Measurements from ENCODE around the gene NOS1AP.

The NOS1AP gene

DNA sequence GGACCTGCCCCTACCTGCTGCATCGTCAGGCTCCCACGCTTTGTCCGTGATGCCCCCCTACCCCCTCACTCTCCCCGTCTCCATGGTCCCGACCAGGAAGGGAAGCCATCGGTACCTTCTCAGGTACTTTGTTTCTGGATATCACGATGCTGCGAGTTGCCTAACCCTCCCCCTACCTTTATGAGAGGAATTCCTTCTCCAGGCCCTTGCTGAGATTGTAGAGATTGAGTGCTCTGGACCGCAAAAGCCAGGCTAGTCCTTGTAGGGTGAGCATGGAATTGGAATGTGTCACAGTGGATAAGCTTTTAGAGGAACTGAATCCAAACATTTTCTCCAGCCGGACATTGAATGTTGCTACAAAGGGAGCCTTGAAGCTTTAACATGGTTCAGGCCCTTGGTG lies 298.3 kb downstream of the NOS1AP start:
- DNase-seq (ENCODE audit: low read depth), result no peak

DNA sequence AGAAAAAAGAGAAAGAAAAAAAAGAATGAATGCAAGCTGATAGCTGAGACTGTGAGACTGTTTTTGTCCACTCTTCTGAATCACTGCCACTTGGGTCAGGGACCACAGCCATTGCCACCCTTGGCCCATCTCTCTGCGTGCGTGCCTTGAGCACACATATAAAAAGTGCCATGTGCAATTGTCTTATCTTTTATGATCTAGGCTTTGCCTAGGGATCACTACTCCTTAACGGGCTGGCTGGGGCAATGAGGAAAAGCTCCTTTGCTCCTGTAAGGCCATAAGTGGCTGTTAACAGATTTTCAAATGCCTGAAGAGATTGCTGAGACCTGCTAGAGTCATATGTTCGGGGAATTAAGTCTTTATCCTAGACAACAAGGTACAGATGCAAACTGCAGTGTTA lies 299.0 kb downstream of the NOS1AP start:
- DNase-seq (ENCODE audit: low read depth), result no peak

DNA sequence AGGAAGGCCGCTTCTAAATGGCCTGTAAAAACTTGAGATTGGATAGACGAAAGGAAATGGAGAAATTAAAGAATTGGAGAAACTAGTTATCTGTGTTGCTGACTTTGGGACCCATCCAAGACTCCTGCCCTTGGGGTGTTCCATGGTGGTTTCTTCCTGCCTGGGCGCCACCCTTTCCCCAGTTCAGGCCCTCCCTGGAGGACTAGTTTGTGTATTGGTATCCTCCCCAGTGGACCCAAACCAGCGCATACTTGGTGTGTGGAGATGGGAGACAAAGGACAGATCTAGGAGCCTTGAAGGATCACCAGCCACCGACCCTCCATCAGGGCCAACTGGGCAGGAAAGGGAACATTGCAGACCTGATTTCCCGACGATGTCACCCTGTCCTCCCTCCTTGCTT lies 300.1 kb downstream of the NOS1AP start:
- DNase-seq (ENCODE audit: low read depth), result no peak

DNA sequence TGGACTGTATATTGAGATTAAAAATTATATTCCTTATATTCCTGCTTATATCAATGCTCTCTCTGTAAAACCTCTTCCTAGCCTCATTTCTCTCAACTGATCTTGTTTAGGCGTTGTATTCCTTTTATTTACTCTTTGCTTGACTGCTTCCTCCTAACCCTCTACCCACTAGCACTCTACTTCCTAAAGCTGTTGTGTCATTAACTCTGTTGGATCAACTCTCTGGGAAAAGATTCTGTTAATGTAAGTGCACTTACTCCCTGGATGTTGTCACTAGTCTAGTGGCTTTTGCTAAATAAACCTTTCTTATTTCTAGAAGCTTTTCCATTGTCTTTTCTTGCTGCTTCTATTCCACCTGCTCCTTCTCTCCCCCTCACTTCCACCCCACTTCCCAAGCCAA lies 300.7 kb downstream of the NOS1AP start:
- DNase-seq (ENCODE audit: low read depth), result no peak

GRCh38 chr1:162370721-162371120 lies 301.2 kb downstream of the NOS1AP start:
- DNase-seq (ENCODE audit: low read depth), result no peak

- no peak for DNase-seq (ENCODE audit: low read depth)
These were observed 302.1 kb downstream of the NOS1AP start for GRCh38 chr1:162371611-162372010.

- DNase-seq (ENCODE audit: low read depth), result no peak
These were observed 302.9 kb downstream of the NOS1AP start for GRCh38 chr1:162372159-162373071.

- DNase-seq (ENCODE audit: low read depth), result no peak
These were observed 303.6 kb downstream of the NOS1AP start for GRCh38 chr1:162373072-162373427.

DNA sequence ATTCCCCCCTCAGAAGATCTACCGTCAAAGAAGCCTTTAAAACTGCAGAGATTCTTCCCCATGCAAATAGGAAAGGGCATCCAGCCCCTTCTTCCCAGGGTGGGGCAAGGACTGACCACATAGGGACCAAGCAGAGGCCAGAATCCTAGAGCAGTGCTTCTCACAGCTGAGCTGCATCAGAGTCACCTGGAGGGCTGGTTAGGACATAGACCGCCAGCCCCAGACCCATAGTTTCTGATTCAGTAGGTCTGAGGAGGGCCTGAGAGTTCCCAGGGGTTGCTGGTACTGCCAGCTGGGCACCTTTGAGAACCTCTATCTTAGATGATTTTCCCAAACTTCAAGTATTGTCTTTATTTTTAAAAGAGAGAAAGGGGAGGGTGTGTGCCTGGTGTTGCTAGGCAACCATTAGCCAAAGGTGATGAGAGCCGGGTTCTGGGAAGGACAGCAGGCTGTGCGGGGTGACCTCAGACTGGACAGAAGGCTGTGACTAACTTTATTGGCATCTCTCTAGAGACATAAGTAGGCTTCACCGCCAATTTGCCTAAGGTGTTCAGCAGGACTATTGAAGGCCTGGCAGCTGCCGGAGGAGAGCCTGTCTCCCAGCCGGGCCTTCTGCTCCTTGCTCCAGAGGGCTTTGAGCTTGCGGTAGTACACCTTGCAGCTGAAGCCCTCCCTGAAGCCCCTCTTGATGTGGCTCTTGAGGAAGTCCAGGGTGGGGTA lies 304.2 kb downstream of the NOS1AP start:
- no peak for DNase-seq (ENCODE audit: low read depth)

DNA sequence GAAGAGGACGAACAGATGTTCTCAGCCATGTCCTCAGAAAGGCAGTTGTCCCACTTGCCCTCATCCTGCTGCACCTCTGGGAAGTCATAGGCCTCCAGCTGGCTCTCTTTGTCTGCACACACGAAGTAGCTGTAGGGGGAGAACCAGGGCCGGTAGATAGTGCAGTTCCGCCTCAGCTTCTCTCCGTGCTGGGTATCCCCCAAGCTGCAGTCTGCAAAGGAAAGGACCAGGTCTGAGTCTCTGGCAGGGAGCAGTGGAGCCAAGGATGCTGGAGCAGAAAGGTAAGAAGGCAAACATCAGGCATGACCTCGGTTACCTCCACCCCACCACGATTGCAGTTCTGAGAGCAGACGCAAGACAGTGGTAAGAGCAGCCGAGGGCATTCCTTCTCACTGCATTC lies 304.9 kb downstream of the NOS1AP start:
- no peak for DNase-seq (ENCODE audit: low read depth)

DNA sequence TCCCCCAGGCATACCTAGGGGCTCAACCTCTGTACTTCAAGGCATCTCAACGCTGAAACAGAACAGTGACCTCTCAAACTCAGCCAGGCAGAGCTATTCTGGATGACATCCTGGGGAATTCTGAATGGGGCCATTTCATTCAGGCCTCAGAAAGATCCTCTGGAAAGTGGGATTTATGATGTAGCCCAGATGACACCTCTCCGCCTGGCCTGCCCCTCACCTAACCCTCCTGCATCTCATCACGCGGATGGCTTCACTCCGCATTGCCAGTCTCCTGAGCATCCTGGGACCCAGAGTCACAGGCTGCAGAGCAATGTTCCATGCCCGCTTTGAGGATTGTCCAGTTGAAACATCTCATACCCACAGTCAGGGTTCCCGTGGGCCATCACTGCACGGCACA lies 306.0 kb downstream of the NOS1AP start:
- DNase-seq (ENCODE audit: low read depth), result no peak

GRCh38 chr1:162376691-162377090 lies 307.2 kb downstream of the NOS1AP start, which contains the start of gene SPATA46:
SPATA46 (minus strand) TSS chr1:162376854; CDS start chr1:162376790, 64 bp downstream.
- DNase-seq (ENCODE audit: low read depth), result no peak

- DNase-seq (ENCODE audit: low read depth), result no peak
These were observed 310.8 kb downstream of the NOS1AP start for GRCh38 chr1:162380061-162380846.

DNA sequence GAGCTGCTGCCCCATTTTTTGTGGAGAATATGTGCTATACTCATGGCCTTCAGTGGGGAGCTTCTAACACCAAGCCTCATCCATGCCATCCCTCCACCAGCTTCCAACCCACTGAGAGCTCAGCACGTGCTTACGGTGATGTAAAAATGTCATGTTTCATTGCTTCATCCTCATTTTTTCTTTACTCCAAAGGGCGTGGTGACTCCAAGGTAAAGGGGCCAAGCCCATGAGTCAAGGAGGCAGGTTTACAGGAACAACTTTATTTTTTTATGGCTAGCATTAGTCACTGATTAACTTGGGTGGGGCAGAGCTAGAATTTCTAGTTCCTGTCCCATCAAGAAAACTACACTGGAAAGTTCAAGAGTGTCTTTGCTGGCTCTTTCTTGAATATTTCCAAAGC lies 311.9 kb downstream of the NOS1AP start, which contains the start of gene C1orf226:
TSS of gene C1orf226 (plus strand) at position 346 of the 400 bp plus-strand sequence. CDS start 174 bp downstream, outside the sequence.
- no peak for DNase-seq (ENCODE audit: low read depth)

- DNase-seq (ENCODE audit: low read depth), result no peak
These were observed 312.7 kb downstream of the NOS1AP start for GRCh38 chr1:162381941-162382750.

DNA sequence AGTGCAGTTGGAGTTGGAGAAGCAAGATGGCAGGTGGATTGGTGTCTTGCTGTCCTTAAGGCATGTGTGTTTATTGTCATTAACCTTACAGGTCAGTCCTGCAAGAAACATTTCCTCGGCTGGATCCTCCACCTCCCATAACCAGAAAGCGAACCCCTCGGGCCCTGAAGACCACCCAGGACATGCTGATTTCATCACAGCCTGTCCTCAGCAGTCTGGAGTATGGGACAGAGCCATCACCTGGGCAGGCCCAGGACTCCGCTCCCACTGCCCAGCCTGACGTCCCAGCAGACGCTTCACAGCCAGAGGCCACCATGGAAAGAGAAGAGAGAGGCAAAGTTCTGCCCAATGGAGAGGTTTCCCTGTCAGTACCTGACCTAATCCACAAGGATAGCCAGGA lies 313.6 kb downstream of the NOS1AP start:
- no peak for DNase-seq (ENCODE audit: low read depth)

DNA sequence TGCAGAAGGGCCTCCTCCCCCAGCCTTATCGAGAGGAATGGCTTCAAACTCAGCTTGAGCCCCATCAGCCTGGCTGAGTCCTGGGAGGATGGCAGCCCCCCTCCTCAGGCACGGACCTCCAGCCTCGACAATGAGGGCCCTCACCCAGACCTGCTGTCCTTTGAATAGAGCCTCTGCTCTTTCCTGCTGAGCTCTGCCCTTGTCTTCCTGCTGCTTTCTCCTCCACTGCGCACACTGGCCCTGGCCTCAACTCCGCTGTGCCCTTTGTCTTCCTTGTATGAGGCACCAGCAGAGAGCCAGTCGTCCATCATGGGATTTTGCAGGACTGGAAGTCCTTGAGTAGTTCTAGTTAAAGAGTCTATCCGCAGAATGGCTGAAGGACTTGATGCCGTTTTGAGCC lies 314.0 kb downstream of the NOS1AP start:
- DNase-seq (ENCODE audit: low read depth), result no peak

GRCh38 chr1:162384116-162384515 lies 314.6 kb downstream of the NOS1AP start:
- DNase-seq (ENCODE audit: low read depth), result no peak

- no peak for DNase-seq (ENCODE audit: low read depth)
These were observed 315.2 kb downstream of the NOS1AP start for GRCh38 chr1:162384601-162385279.

GRCh38 chr1:162385280-162385623 lies 315.8 kb downstream of the NOS1AP start:
- DNase-seq (ENCODE audit: low read depth), result no peak

DNA sequence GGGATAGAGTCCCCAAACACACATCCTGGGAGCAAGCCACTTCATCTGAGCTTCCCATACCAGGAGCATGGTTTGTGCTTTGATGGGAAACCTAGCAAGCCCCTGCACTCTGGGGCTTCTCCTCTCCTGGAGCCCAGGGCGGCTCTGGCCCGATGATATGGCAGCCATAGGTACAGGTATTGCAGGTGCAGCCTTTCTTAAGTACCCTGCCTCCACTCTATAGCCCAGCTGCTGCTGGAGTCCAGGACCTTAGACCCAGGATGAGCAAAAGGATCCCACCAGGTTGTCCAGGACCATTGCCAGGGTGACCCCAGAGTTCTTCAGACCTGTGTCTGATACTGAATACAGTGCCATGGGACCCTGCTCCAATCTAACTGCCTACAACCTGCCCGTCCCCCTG lies 316.2 kb downstream of the NOS1AP start:
- no peak for DNase-seq (ENCODE audit: low read depth)
